ENCODE results near the gene TMEM208.

TMEM208 gene

GRCh38 chr16:67187175-67187890 lies 39.6 kb upstream of the TMEM208 start:
- no peaks in the 10 kb centered on the region for H3K36me3 Mint-ChIP-seq

GRCh38 chr16:67188323-67188722 lies 38.6 kb upstream of the TMEM208 start:
- no peak for DNase-seq (ENCODE audit: low spot score in 2 of 2)
- H3K4me3 Mint-ChIP-seq, result no peak overlapping the region
- peaks cover 20% of the 10 kb centered on the region for H3K4me1 Mint-ChIP-seq

More at GRCh38 chr16:67187175-67187890, 39.6 kb upstream of the TMEM208 start:
- no peak for DNase-seq (ENCODE audit: low spot score in 2 of 2)
- Mint-ChIP-seq H3K4me3 (no peak overlapping the region), H3K27me3 (peaks cover 1% of the 10 kb centered on the region), H3K27ac (no peak overlapping the region), H3K4me1 (peaks cover 14% of the 10 kb centered on the region), H3K9me3 (no peaks in the 10 kb centered on the region)
- ATAC-seq (ENCODE audit: low read depth), result no peak

GRCh38 chr16:67188798-67189197 lies 38.1 kb upstream of the TMEM208 start:
- no peak for ATAC-seq (ENCODE audit: low read depth)
- H3K4me3 Mint-ChIP-seq, result no peak overlapping the region
- H3K9me3 Mint-ChIP-seq, result no peaks in the 10 kb centered on the region

More at GRCh38 chr16:67188323-67188722, 38.6 kb upstream of the TMEM208 start:
- Mint-ChIP-seq H3K36me3 (no peaks in the 10 kb centered on the region), H3K27ac (no peak overlapping the region), H3K9me3 (no peaks in the 10 kb centered on the region), H3K27me3 (peaks cover 1% of the 10 kb centered on the region)
- ATAC-seq (ENCODE audit: low read depth), result no peak

GRCh38 chr16:67190041-67190440 lies 36.9 kb upstream of the TMEM208 start, which contains the start of gene EXOC3L1:
Gene EXOC3L1 (minus strand): TSS chr16:67190136. CDS start chr16:67189676, 460 bp downstream.
- Mint-ChIP-seq H3K27me3 (peaks cover 1% of the 10 kb centered on the region), H3K4me1 (peaks cover 22% of the 10 kb centered on the region), H3K36me3 (no peaks in the 10 kb centered on the region), H3K9me3 (no peaks in the 10 kb centered on the region), H3K27ac (no peak within 1 kb of the TSS), H3K4me3 (no peak within 1 kb of the TSS)
- no peak for ATAC-seq (ENCODE audit: low read depth)
- no peak for DNase-seq (ENCODE audit: low spot score in 2 of 2)

More at GRCh38 chr16:67188798-67189197, 38.1 kb upstream of the TMEM208 start:
- no peak for DNase-seq (ENCODE audit: low spot score in 2 of 2)
- H3K36me3 Mint-ChIP-seq, result no peaks in the 10 kb centered on the region
- H3K27ac Mint-ChIP-seq, result no peak overlapping the region
- H3K4me1 Mint-ChIP-seq, result peaks cover 23% of the 10 kb centered on the region
- H3K27me3 Mint-ChIP-seq, result peaks cover 1% of the 10 kb centered on the region

GRCh38 chr16:67190448-67191399 lies 36.2 kb upstream of the TMEM208 start:
- peaks cover 19% of the 10 kb centered on the region for H3K4me1 Mint-ChIP-seq
- H3K27ac Mint-ChIP-seq, result no peak overlapping the region

GRCh38 chr16:67191411-67191994 lies 35.4 kb upstream of the TMEM208 start:
- peaks cover 1% of the 10 kb centered on the region for H3K27me3 Mint-ChIP-seq
- no peaks in the 10 kb centered on the region for H3K9me3 Mint-ChIP-seq
- H3K27ac Mint-ChIP-seq, result peak overlapping the region; percentile 87
- H3K4me3 Mint-ChIP-seq, result peak overlapping the region; percentile 92
- peaks cover 24% of the 10 kb centered on the region for H3K4me1 Mint-ChIP-seq
- DNase-seq (ENCODE audit: low spot score in 2 of 2) (no peak), ATAC-seq (ENCODE audit: low read depth) (no peak)
- H3K36me3 Mint-ChIP-seq, result peaks cover 8% of the 10 kb centered on the region

More at GRCh38 chr16:67190448-67191399, 36.2 kb upstream of the TMEM208 start:
- Mint-ChIP-seq H3K4me3 (no peak overlapping the region), H3K9me3 (no peaks in the 10 kb centered on the region), H3K27me3 (peaks cover 1% of the 10 kb centered on the region), H3K36me3 (peaks cover 2% of the 10 kb centered on the region)
- ATAC-seq (ENCODE audit: low read depth) (no peak), DNase-seq (ENCODE audit: low spot score in 2 of 2) (no peak)

GRCh38 chr16:67191995-67192681 lies 34.8 kb upstream of the TMEM208 start, which contains the start of gene E2F4:
Gene E2F4 (plus strand): TSS chr16:67192155. CDS start chr16:67192228, 73 bp downstream.
- peaks cover 1% of the 10 kb centered on the region for H3K27me3 Mint-ChIP-seq
- DNase-seq (ENCODE audit: low spot score in 2 of 2), result peak; percentile 81 to 83
- H3K4me1 Mint-ChIP-seq, result peaks cover 27% of the 10 kb centered on the region
- H3K4me3 Mint-ChIP-seq, result peak within 1 kb of the TSS; percentile 92
- H3K36me3 Mint-ChIP-seq, result peaks cover 14% of the 10 kb centered on the region
- peak; percentile 99 for ATAC-seq (ENCODE audit: low read depth)
- no peaks in the 10 kb centered on the region for H3K9me3 Mint-ChIP-seq
- peak within 1 kb of the TSS; percentile 87 for H3K27ac Mint-ChIP-seq

- no peak for ATAC-seq (ENCODE audit: low read depth)
- Mint-ChIP-seq H3K9me3 (no peaks in the 10 kb centered on the region), H3K27me3 (peaks cover 1% of the 10 kb centered on the region), H3K36me3 (peaks cover 14% of the 10 kb centered on the region), H3K27ac (peak overlapping the region; percentile 87), H3K4me3 (peak overlapping the region; percentile 92), H3K4me1 (peaks cover 27% of the 10 kb centered on the region)
- no peak for DNase-seq (ENCODE audit: low spot score in 2 of 2)
These were observed 34.1 kb upstream of the TMEM208 start for GRCh38 chr16:67192781-67193361.

GRCh38 chr16:67193536-67193935 lies 33.4 kb upstream of the TMEM208 start:
- H3K4me3 Mint-ChIP-seq, result peak overlapping the region; percentile 92
- no peaks in the 10 kb centered on the region for H3K27me3 Mint-ChIP-seq
- no peaks in the 10 kb centered on the region for H3K9me3 Mint-ChIP-seq
- H3K27ac Mint-ChIP-seq, result peak overlapping the region; percentile 20
- DNase-seq (ENCODE audit: low spot score in 2 of 2) (no peak), ATAC-seq (ENCODE audit: low read depth) (no peak)
- peaks cover 29% of the 10 kb centered on the region for H3K4me1 Mint-ChIP-seq
- H3K36me3 Mint-ChIP-seq, result peaks cover 16% of the 10 kb centered on the region

- Mint-ChIP-seq H3K4me1 (peaks cover 29% of the 10 kb centered on the region), H3K4me3 (no peak overlapping the region), H3K27ac (no peak overlapping the region), H3K27me3 (no peaks in the 10 kb centered on the region), H3K36me3 (peaks cover 16% of the 10 kb centered on the region), H3K9me3 (no peaks in the 10 kb centered on the region)
- ATAC-seq (ENCODE audit: low read depth) (no peak), DNase-seq (ENCODE audit: low spot score in 2 of 2) (no peak)
These were observed 32.7 kb upstream of the TMEM208 start for GRCh38 chr16:67194260-67194659.

GRCh38 chr16:67195676-67196075 lies 31.3 kb upstream of the TMEM208 start:
- Mint-ChIP-seq H3K4me1 (peaks cover 31% of the 10 kb centered on the region), H3K27me3 (no peaks in the 10 kb centered on the region), H3K36me3 (peaks cover 20% of the 10 kb centered on the region), H3K27ac (no peak overlapping the region), H3K4me3 (no peak overlapping the region), H3K9me3 (no peaks in the 10 kb centered on the region)
- no peak for DNase-seq (ENCODE audit: low spot score in 2 of 2)
- no peak for ATAC-seq (ENCODE audit: low read depth)

GRCh38 chr16:67196881-67197280 lies 30.0 kb upstream of the TMEM208 start:
- Mint-ChIP-seq H3K36me3 (peaks cover 22% of the 10 kb centered on the region), H3K27me3 (no peaks in the 10 kb centered on the region), H3K4me3 (no peak overlapping the region), H3K27ac (no peak overlapping the region), H3K4me1 (peaks cover 25% of the 10 kb centered on the region), H3K9me3 (no peaks in the 10 kb centered on the region)
- no peak for ATAC-seq (ENCODE audit: low read depth)
- DNase-seq (ENCODE audit: low spot score in 2 of 2), result no peak

- H3K36me3 Mint-ChIP-seq, result peaks cover 22% of the 10 kb centered on the region
- ATAC-seq (ENCODE audit: low read depth), result no peak
- no peaks in the 10 kb centered on the region for H3K27me3 Mint-ChIP-seq
- H3K4me1 Mint-ChIP-seq, result peaks cover 22% of the 10 kb centered on the region
- no peaks in the 10 kb centered on the region for H3K9me3 Mint-ChIP-seq
- no peak for DNase-seq (ENCODE audit: low spot score in 2 of 2)
- no peak overlapping the region for H3K27ac Mint-ChIP-seq
- H3K4me3 Mint-ChIP-seq, result no peak overlapping the region
These were observed 29.2 kb upstream of the TMEM208 start for GRCh38 chr16:67197704-67198103.

Measured in memory B cell (primary cell).